HEK293 (cell line): ENCODE results near the gene FXYD6.
A peak's percentile ranks its signal among the peaks of the same experiment; 100 is the strongest.

Experiments used
- CTCF ChIA-PET: fragments of 350-600 bp; formaldehyde crosslinking; extraction: SDS; loops from one replicate; lab custom pipeline; 2021; ENCODE audit warnings: antibody characterized with exemption; lab: Yijun Ruan, JAX
- POLR2A ChIA-PET: fragments of 300-600 bp; formaldehyde crosslinking; extraction: SDS; loops from one replicate; lab custom pipeline; 2020; ENCODE audit warnings: antibody characterized with exemption, inconsistent platforms; lab: Yijun Ruan, JAX
- H3K27ac ChIP-seq: fragments of 200-500 bp; sonication (Bioruptor generic); 2 replicates; pipeline ENCODE4 v1.5.1; 2014; ENCODE audit warnings: low read depth, low read length, control low read depth, inconsistent platforms; ENCODE audit errors: extremely low read depth
- H3K36me3 ChIP-seq, 2 experiments: fragments of 200-500 bp in 1 of 2; sonication (Bioruptor generic) in 1 of 2; 1 replicate in 1 of 2; 2 replicates in 1 of 2; pipeline ENCODE4 v1.5.1; 2014 to 2017; ENCODE audit warnings: inconsistent platforms in 2 of 2, low read length in 2 of 2; ENCODE audit not compliant: control insufficient read depth in 2 of 2, insufficient read depth in 1 of 2
- H3K4me1 ChIP-seq: fragments of 200-500 bp; sonication (Bioruptor generic); 2 replicates; pipeline ENCODE4 v1.5.1; 2014; ENCODE audit warnings: mild to moderate bottlenecking, low read length, inconsistent platforms; ENCODE audit not compliant: control insufficient read depth, insufficient read depth
- H3K4me3 ChIP-seq: 2 replicates; pipeline ENCODE4 v1.5.1; 2011; ENCODE audit warnings: low read depth, mild to moderate bottlenecking, control low read depth, low read length, moderate library complexity
- H3K9me3 ChIP-seq: fragments of 200-500 bp; sonication (Bioruptor generic); 2 replicates; pipeline ENCODE4 v1.5.1; 2014; ENCODE audit warnings: low read depth, low read length, inconsistent platforms; ENCODE audit not compliant: control insufficient read depth, insufficient read depth
- GLIS2 ChIP-seq: fragments of 450-650 bp; formaldehyde crosslinking; IDR thresholded peaks from 2 replicates; pipeline ENCODE4 v1.5.1; 2016; ENCODE audit warnings: missing biosample characterization, missing genetic modification characterization
- HOXD13 ChIP-seq: sonication (generic); formaldehyde crosslinking; IDR thresholded peaks from 2 replicates; pipeline ENCODE4 v1.8.0; 2022; ENCODE audit warnings: missing genetic modification reagents, borderline replicate concordance
- KLF1 ChIP-seq: fragments of 450-650 bp; formaldehyde crosslinking; IDR thresholded peaks from 2 replicates; pipeline ENCODE4 v1.5.1; 2016; ENCODE audit warnings: missing biosample characterization, missing genetic modification characterization
- OSR2 ChIP-seq: fragments of 450-650 bp; formaldehyde crosslinking; IDR thresholded peaks from 2 replicates; pipeline ENCODE4 v1.5.1; 2016; ENCODE audit warnings: missing biosample characterization, missing genetic modification characterization
- PRDM1 ChIP-seq: fragments of 450-650 bp; formaldehyde crosslinking; IDR thresholded peaks from 2 replicates; pipeline ENCODE4; 2016; ENCODE audit warnings: missing biosample characterization, missing genetic modification characterization
- SP2 ChIP-seq: fragments of 450-650 bp; formaldehyde crosslinking; IDR thresholded peaks from 2 replicates; pipeline ENCODE4 v1.5.1; 2016; ENCODE audit warnings: missing biosample characterization, missing genetic modification characterization
- TRIM28 ChIP-seq: IDR thresholded peaks from 2 replicates; pipeline ENCODE4 v1.6.1; 2011; ENCODE audit warnings: low read length, control low read depth, borderline replicate concordance
- ZBTB20 ChIP-seq: fragments of 450-650 bp; formaldehyde crosslinking; IDR thresholded peaks from 2 replicates; pipeline ENCODE4 v1.5.1; 2016; ENCODE audit warnings: missing biosample characterization, missing genetic modification characterization
- ZFP41 ChIP-seq: fragments of 450-650 bp; formaldehyde crosslinking; IDR thresholded peaks from 2 replicates; pipeline ENCODE4 v1.5.1; 2016; ENCODE audit warnings: missing biosample characterization, missing genetic modification characterization, borderline replicate concordance
- ZNF10 ChIP-seq: fragments of 450-650 bp; formaldehyde crosslinking; IDR thresholded peaks from 2 replicates; pipeline ENCODE4 v1.5.1; 2017; ENCODE audit warnings: missing biosample characterization, missing genetic modification characterization
- ZNF112 ChIP-seq: fragments of 450-650 bp; formaldehyde crosslinking; IDR thresholded peaks from 2 replicates; pipeline ENCODE4 v1.5.0; 2017; ENCODE audit warnings: missing biosample characterization, missing genetic modification characterization
- ZNF140 ChIP-seq: fragments of 450-650 bp; formaldehyde crosslinking; IDR thresholded peaks from 2 replicates; pipeline ENCODE4 v1.5.1; 2016; ENCODE audit warnings: missing biosample characterization, missing genetic modification characterization
- ZNF157 ChIP-seq: fragments of 450-650 bp; formaldehyde crosslinking; IDR thresholded peaks from 2 replicates; pipeline ENCODE4 v1.5.1; 2016; ENCODE audit warnings: missing biosample characterization, missing genetic modification characterization
- ZNF223 ChIP-seq: fragments of 450-650 bp; formaldehyde crosslinking; IDR thresholded peaks from 2 replicates; pipeline ENCODE4 v1.5.1; 2016; ENCODE audit warnings: missing biosample characterization, missing genetic modification characterization
- ZNF341 ChIP-seq: fragments of 450-650 bp; formaldehyde crosslinking; IDR thresholded peaks from 2 replicates; pipeline ENCODE4; 2016; ENCODE audit warnings: low read depth, missing biosample characterization, missing genetic modification characterization
- ZNF404 ChIP-seq: fragments of 450-650 bp; formaldehyde crosslinking; IDR thresholded peaks from 2 replicates; pipeline ENCODE4 v1.5.1; 2017; ENCODE audit warnings: missing biosample characterization, missing genetic modification characterization
- ZNF423 ChIP-seq: fragments of 450-650 bp; formaldehyde crosslinking; IDR thresholded peaks from 2 replicates; pipeline ENCODE4 v1.5.1; 2016; ENCODE audit warnings: missing biosample characterization, missing genetic modification characterization
- ZNF548 ChIP-seq: fragments of 450-650 bp; formaldehyde crosslinking; IDR thresholded peaks from 2 replicates; pipeline ENCODE4 v1.5.1; 2016; ENCODE audit warnings: missing biosample characterization, missing genetic modification characterization
- ZNF639 ChIP-seq: fragments of 450-650 bp; formaldehyde crosslinking; IDR thresholded peaks from 2 replicates; pipeline ENCODE4 v1.5.1; 2016; ENCODE audit warnings: missing biosample characterization, missing genetic modification characterization
- ZNF707 ChIP-seq: fragments of 450-650 bp; formaldehyde crosslinking; IDR thresholded peaks from 2 replicates; pipeline ENCODE4 v1.5.1; 2016; ENCODE audit warnings: missing biosample characterization, missing genetic modification characterization
- ZNF791 ChIP-seq: fragments of 450-650 bp; formaldehyde crosslinking; IDR thresholded peaks from 2 replicates; pipeline ENCODE4 v1.5.1; 2016; ENCODE audit warnings: missing biosample characterization, missing genetic modification characterization
- TF ChIP-seq, protein P1 (sequence below): fragments of 450-650 bp; formaldehyde crosslinking; IDR thresholded peaks from 2 replicates; pipeline ENCODE4 v1.5.1; 2016; ENCODE audit warnings: missing biosample characterization, missing genetic modification characterization
- TF ChIP-seq, protein P2 (sequence below): fragments of 450-650 bp; formaldehyde crosslinking; IDR thresholded peaks from 2 replicates; pipeline ENCODE4 v1.5.1; 2016; ENCODE audit warnings: missing biosample characterization, missing genetic modification characterization
- TF ChIP-seq, protein P3 (sequence below): fragments of 450-650 bp; formaldehyde crosslinking; IDR thresholded peaks from 2 replicates; pipeline ENCODE4 v1.5.1; 2016; ENCODE audit warnings: missing biosample characterization, missing genetic modification characterization
- TF ChIP-seq, protein P4 (sequence below): fragments of 450-650 bp; formaldehyde crosslinking; conservative IDR thresholded peaks from 2 replicates; pipeline ENCODE4 v1.5.1; 2016; ENCODE audit warnings: low read depth, missing biosample characterization, missing genetic modification characterization

The FXYD6 gene

GRCh38 chr11:117875382-117876058, 938 bp downstream of the FXYD6 start:
- POLR2A ChIA-PET = interaction anchor here (1.2 to 2.3 kb wide), 3 partner anchors 15 to 71 kb away, joined by 4 to 12 read pairs (median 9); no protein-coding TSS in a partner anchor
- CTCF ChIA-PET = interaction anchor here (0.6 to 1.2 kb wide), 3 partner anchors 32 to 71 kb away, joined by 3 to 4 read pairs (median 3); no protein-coding TSS in a partner anchor
- H3K9me3 ChIP-seq = no peaks in the 10 kb centered on the region
- no peak overlapping the region for H3K27ac ChIP-seq
- H3K36me3 ChIP-seq = no peaks in the 10 kb centered on the region
- peak overlapping the region; percentile 59 for H3K4me3 ChIP-seq
- no peaks in the 10 kb centered on the region for H3K4me1 ChIP-seq
- TF ChIP-seq ZFP41 (tag by site-specific recombination) (no peak), ZNF10 (no peak), SP2 (tag by site-specific recombination) (no peak), ZNF140 (tag by site-specific recombination) (no peak), HOXD13 (CRISPR knock-in tag) (no peak), ZNF157 (tag by site-specific recombination) (no peak), ZNF707 (tag by site-specific recombination) (no peak), ZNF548 (no peak), OSR2 (tag by site-specific recombination) (peak; percentile 18; the same call in 1 of the 2 replicates), TRIM28 (no peak), ZNF341 (tag by site-specific recombination) (peak; percentile 12; the same call in 1 of the 2 replicates), ZNF223 (tag by site-specific recombination) (no peak), ZNF423 (peak; percentile 40; the same call in 1 of the 2 replicates), PRDM1 (tag by site-specific recombination) (no peak), GLIS2 (tag by site-specific recombination) (no peak), ZNF112 (no peak), ZNF791 (no peak), ZNF639 (tag by site-specific recombination) (no peak), KLF1 (tag by site-specific recombination) (no peak), ZNF404 (tag by site-specific recombination) (no peak), ZBTB20 (tag by site-specific recombination) (0 out of 2 replicates have a peak, but pooled peaks have one; percentile 1)
- TF ChIP-seq, protein P1, sequence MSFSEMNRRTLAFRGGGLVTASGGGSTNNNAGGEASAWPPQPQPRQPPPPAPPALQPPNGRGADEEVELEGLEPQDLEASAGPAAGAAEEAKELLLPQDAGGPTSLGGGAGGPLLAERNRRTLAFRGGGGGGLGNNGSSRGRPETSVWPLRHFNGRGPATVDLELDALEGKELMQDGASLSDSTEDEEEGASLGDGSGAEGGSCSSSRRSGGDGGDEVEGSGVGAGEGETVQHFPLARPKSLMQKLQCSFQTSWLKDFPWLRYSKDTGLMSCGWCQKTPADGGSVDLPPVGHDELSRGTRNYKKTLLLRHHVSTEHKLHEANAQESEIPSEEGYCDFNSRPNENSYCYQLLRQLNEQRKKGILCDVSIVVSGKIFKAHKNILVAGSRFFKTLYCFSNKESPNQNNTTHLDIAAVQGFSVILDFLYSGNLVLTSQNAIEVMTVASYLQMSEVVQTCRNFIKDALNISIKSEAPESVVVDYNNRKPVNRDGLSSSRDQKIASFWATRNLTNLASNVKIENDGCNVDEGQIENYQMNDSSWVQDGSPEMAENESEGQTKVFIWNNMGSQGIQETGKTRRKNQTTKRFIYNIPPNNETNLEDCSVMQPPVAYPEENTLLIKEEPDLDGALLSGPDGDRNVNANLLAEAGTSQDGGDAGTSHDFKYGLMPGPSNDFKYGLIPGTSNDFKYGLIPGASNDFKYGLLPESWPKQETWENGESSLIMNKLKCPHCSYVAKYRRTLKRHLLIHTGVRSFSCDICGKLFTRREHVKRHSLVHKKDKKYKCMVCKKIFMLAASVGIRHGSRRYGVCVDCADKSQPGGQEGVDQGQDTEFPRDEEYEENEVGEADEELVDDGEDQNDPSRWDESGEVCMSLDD (tag by site-specific recombination) = no peak
- TF ChIP-seq, protein P2, sequence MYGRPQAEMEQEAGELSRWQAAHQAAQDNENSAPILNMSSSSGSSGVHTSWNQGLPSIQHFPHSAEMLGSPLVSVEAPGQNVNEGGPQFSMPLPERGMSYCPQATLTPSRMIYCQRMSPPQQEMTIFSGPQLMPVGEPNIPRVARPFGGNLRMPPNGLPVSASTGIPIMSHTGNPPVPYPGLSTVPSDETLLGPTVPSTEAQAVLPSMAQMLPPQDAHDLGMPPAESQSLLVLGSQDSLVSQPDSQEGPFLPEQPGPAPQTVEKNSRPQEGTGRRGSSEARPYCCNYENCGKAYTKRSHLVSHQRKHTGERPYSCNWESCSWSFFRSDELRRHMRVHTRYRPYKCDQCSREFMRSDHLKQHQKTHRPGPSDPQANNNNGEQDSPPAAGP (tag by site-specific recombination) = no peak
- TF ChIP-seq, protein P3, sequence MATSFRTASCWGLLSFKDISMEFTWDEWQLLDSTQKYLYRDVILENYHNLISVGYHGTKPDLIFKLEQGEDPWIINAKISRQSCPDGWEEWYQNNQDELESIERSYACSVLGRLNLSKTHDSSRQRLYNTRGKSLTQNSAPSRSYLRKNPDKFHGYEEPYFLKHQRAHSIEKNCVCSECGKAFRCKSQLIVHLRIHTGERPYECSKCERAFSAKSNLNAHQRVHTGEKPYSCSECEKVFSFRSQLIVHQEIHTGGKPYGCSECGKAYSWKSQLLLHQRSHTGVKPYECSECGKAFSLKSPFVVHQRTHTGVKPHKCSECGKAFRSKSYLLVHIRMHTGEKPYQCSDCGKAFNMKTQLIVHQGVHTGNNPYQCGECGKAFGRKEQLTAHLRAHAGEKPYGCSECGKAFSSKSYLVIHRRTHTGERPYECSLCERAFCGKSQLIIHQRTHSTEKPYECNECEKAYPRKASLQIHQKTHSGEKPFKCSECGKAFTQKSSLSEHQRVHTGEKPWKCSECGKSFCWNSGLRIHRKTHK = no peak
- TF ChIP-seq, protein P4, sequence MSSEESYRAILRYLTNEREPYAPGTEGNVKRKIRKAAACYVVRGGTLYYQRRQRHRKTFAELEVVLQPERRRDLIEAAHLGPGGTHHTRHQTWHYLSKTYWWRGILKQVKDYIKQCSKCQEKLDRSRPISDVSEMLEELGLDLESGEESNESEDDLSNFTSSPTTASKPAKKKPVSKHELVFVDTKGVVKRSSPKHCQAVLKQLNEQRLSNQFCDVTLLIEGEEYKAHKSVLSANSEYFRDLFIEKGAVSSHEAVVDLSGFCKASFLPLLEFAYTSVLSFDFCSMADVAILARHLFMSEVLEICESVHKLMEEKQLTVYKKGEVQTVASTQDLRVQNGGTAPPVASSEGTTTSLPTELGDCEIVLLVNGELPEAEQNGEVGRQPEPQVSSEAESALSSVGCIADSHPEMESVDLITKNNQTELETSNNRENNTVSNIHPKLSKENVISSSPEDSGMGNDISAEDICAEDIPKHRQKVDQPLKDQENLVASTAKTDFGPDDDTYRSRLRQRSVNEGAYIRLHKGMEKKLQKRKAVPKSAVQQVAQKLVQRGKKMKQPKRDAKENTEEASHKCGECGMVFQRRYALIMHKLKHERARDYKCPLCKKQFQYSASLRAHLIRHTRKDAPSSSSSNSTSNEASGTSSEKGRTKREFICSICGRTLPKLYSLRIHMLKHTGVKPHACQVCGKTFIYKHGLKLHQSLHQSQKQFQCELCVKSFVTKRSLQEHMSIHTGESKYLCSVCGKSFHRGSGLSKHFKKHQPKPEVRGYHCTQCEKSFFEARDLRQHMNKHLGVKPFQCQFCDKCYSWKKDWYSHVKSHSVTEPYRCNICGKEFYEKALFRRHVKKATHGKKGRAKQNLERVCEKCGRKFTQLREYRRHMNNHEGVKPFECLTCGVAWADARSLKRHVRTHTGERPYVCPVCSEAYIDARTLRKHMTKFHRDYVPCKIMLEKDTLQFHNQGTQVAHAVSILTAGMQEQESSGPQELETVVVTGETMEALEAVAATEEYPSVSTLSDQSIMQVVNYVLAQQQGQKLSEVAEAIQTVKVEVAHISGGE = no peak
